Chondrocyte (in vitro differentiated cells): ENCODE data around the gene LRMDA. TPM values are rescaled to one million over a fixed set of nuclear protein-coding genes. Genes with fewer than 3 reads are reported as not detected.

Source experiments
- DNase-seq: peaks from one replicate; pipeline ENCODE4 v3.0.0; 2021; ENCODE audit warnings: mixed read lengths, low spot score
- H3K27ac Mint-ChIP-seq: one replicate; pipeline ENCODE4 v1.8.0; 2021; ENCODE audit warnings: mild to moderate bottlenecking, moderate library complexity, mixed read lengths; ENCODE audit not compliant: unreplicated experiment
- H3K27me3 Mint-ChIP-seq: 2 replicates; pipeline ENCODE4 v1.8.0; 2021; ENCODE audit warnings: low read depth, mixed read lengths
- H3K36me3 Mint-ChIP-seq: 2 replicates; pipeline ENCODE4 v1.8.0; 2021; ENCODE audit warnings: low read depth, mixed read lengths
- H3K4me1 Mint-ChIP-seq: 2 replicates; pipeline ENCODE4 v1.8.0; 2021; ENCODE audit warnings: low read depth, mild to moderate bottlenecking, mixed read lengths
- H3K4me3 Mint-ChIP-seq: one replicate; pipeline ENCODE4 v1.8.0; 2021; ENCODE audit warnings: mild to moderate bottlenecking, moderate library complexity, mixed read lengths; ENCODE audit not compliant: unreplicated experiment
- H3K9me3 Mint-ChIP-seq: 2 replicates; pipeline ENCODE4 v1.8.0; 2021; ENCODE audit warnings: low read depth, mixed read lengths
- total RNA-seq: library from RNA; stranded (reverse); gene quantifications from 3 replicates; pipeline ENCODE4 v1.2.1, GENCODE V29; 2021
- TF ChIP-seq, protein P1 (sequence below): fragments of 200-600 bp; sonication (generic); IDR thresholded peaks from 2 replicates; pipeline ENCODE4 v1.5.0; 2021; ENCODE audit warnings: antibody characterized with exemption, mild to moderate bottlenecking, moderate library complexity

LRMDA gene
- total RNA-seq, 1 donor from 2014 or later: 2.8 TPM

DNA sequence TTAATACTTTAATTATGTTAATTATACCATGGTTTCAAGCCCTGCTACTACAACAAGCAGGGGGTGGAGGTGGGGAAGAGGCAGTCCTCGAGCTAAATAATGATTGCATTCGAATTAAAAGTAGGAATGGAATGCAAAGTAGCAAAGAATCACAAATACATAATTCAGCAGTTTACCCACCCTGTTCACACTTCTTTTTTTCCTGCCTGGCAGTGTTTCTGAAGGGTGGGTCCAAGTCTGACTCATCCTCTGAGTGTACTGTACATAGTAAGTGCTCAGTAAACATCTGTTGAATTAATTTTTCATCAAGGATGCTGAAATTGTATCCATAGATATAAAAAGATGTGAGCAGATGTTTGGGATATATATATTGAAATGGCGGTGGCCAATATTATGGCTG is 778.8 kb downstream of the LRMDA start:
- Mint-ChIP-seq H3K36me3 (no peaks in the 10 kb centered on the region), H3K4me1 (peaks cover 5% of the 10 kb centered on the region), H3K4me3 (no peak overlapping the region), H3K27me3 (no peaks in the 10 kb centered on the region), H3K9me3 (no peaks in the 10 kb centered on the region), H3K27ac (no peak overlapping the region)
- DNase-seq: no peak
- TF ChIP-seq, protein P1, sequence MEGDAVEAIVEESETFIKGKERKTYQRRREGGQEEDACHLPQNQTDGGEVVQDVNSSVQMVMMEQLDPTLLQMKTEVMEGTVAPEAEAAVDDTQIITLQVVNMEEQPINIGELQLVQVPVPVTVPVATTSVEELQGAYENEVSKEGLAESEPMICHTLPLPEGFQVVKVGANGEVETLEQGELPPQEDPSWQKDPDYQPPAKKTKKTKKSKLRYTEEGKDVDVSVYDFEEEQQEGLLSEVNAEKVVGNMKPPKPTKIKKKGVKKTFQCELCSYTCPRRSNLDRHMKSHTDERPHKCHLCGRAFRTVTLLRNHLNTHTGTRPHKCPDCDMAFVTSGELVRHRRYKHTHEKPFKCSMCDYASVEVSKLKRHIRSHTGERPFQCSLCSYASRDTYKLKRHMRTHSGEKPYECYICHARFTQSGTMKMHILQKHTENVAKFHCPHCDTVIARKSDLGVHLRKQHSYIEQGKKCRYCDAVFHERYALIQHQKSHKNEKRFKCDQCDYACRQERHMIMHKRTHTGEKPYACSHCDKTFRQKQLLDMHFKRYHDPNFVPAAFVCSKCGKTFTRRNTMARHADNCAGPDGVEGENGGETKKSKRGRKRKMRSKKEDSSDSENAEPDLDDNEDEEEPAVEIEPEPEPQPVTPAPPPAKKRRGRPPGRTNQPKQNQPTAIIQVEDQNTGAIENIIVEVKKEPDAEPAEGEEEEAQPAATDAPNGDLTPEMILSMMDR: no peak

DNA sequence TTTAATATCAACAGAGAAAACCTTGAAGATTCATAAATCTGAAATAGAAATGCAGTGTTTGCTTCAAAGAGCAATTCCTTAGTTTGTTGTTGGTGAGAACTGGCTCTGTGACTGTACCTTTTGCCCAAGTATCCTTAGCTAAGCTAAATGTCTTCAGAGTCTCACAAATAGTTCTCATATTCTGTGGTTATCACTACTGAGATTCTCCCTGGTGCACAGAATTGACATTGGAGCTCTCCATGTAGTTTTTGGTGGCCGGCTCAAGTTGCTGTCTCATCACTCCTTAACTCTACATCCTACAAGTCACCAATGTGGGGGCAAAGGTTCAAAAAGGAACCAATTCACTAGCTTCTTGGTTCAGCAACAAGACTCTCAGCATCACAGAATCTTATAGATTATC is 780.3 kb downstream of the LRMDA start:
- no peaks in the 10 kb centered on the region for H3K27me3 Mint-ChIP-seq
- H3K4me1 Mint-ChIP-seq: peaks cover 5% of the 10 kb centered on the region
- no peak for DNase-seq
- H3K9me3 Mint-ChIP-seq: no peaks in the 10 kb centered on the region
- TF ChIP-seq, protein P1: no peak
- no peak overlapping the region for H3K27ac Mint-ChIP-seq
- H3K4me3 Mint-ChIP-seq: no peak overlapping the region
- H3K36me3 Mint-ChIP-seq: no peaks in the 10 kb centered on the region

DNA sequence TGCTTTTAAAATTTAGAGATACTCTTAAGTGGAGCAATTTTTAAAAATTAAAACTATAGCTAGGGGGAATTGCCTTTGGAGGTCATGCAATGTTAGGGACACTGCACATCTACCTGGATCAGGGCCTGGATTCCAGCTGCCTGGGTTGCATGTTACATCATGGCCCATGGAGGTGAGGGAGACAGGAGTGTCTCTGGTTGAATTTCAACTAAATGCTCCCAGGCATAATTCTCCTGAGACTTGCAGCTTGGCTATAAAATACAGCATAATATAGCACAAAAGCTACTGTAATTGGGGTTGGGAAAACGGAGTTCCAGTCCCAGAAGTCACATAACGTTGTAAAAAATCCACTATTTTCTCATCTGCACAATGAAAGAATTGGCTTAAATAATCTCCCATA is 782.5 kb downstream of the LRMDA start:
- H3K9me3 Mint-ChIP-seq: no peaks in the 10 kb centered on the region
- DNase-seq: no peak

DNA sequence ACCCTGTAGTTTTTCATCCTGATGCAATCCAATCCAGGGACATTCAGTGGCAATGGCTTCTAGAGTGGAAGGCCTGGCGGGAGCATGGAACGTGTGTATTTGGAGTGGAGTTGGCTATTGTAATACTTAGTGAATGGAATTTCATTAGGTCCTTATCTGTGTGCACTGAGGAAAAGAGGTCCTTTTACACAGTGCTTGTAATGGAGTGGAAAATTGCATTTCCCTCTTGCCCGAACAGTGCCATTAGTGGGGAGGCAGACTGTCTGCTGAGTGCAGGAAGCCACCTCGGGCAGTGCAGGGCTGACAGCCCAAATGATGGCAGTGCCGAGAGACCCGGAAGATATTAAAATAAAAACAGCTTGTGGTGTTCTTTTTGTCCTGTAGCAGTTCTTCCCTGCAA is 786.6 kb downstream of the LRMDA start:
- peaks cover 3% of the 10 kb centered on the region for H3K9me3 Mint-ChIP-seq
- H3K36me3 Mint-ChIP-seq: no peaks in the 10 kb centered on the region
- TF ChIP-seq, protein P1: no peak
- H3K27me3 Mint-ChIP-seq: peaks cover 2% of the 10 kb centered on the region
- no peak overlapping the region for H3K27ac Mint-ChIP-seq
- H3K4me3 Mint-ChIP-seq: no peak overlapping the region
- DNase-seq: no peak
- no peaks in the 10 kb centered on the region for H3K4me1 Mint-ChIP-seq

More for the DNA sequence above, 782.5 kb downstream of the LRMDA start:
- H3K27me3 Mint-ChIP-seq: peaks cover 2% of the 10 kb centered on the region
- no peaks in the 10 kb centered on the region for H3K36me3 Mint-ChIP-seq
- H3K27ac Mint-ChIP-seq: no peak overlapping the region
- H3K4me3 Mint-ChIP-seq: no peak overlapping the region
- TF ChIP-seq, protein P1: no peak
- peaks cover 5% of the 10 kb centered on the region for H3K4me1 Mint-ChIP-seq

DNA sequence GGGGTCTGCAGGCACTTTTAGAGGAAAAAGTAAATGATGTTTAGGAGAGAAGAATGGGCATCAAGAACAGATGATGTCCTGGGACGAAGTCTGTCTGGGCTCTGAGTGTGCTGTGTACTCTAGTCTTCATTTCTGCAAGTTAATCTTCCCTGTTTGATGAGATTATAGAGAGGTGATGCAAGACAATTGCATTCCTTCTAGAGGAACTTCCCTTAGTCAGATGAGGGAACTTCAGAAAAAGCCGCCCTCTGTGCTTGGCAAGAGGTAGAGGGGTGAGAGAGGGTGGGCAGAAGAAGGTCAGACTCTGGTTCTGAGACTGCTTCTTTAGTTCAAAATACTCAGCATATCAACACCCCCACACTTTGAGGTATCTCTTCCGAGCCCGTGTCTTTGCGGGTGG is 797.9 kb downstream of the LRMDA start:
- Mint-ChIP-seq H3K4me3 (no peak overlapping the region), H3K9me3 (no peaks in the 10 kb centered on the region), H3K4me1 (no peaks in the 10 kb centered on the region), H3K36me3 (peaks cover 2% of the 10 kb centered on the region), H3K27me3 (no peaks in the 10 kb centered on the region), H3K27ac (no peak overlapping the region)
- DNase-seq: no peak
- TF ChIP-seq, protein P1: no peak
